HepG2 (cell line): ENCODE data around the gene LSM10. TPM values are rescaled to one million over a fixed set of nuclear protein-coding genes. Genes with fewer than 3 reads are reported as not detected.

ENCODE experiments used
- BORCS8-MEF2B ChIP-seq: sonication (generic); formaldehyde crosslinking; IDR thresholded peaks from 2 replicates; pipeline ENCODE4 v1.8.0; 2022; ENCODE audit warnings: mild to moderate bottlenecking, missing genetic modification reagents
- FOXA3 ChIP-seq: IDR thresholded peaks from 2 replicates; pipeline ENCODE4 v1.6.1; 2016; ENCODE audit warnings: missing genetic modification reagents, missing compliant biosample characterization
- GATA4 ChIP-seq: sonication (generic); IDR thresholded peaks from 2 replicates; pipeline ENCODE4 v1.6.1; 2016; ENCODE audit warnings: antibody characterized with exemption, low read depth, borderline replicate concordance
- KMT2A ChIP-seq: sonication (generic); formaldehyde crosslinking; IDR thresholded peaks from 2 replicates; pipeline ENCODE4 v1.4.0; 2020; ENCODE audit warnings: missing genetic modification reagents
- ONECUT2 ChIP-seq: sonication (generic); formaldehyde crosslinking; IDR thresholded peaks from 2 replicates; pipeline ENCODE4 v1.4.0; 2020; ENCODE audit warnings: missing genetic modification reagents
- ZFAT ChIP-seq: sonication (generic); formaldehyde crosslinking; conservative IDR thresholded peaks from 2 replicates; pipeline ENCODE4 v1.8.1; 2023; ENCODE audit warnings: missing genetic modification reagents, inconsistent platforms
- ZNF644 ChIP-seq: IDR thresholded peaks from 2 replicates; pipeline ENCODE4 v1.6.1; 2016; ENCODE audit warnings: low read depth
- ZSCAN29 ChIP-seq: sonication (generic); formaldehyde crosslinking; conservative IDR thresholded peaks from 2 replicates; pipeline ENCODE4 v1.4.0; 2020; ENCODE audit warnings: mild to moderate bottlenecking, missing genetic modification reagents
- polyA plus RNA-seq, 8 experiments: library from polyadenylated mRNA; depleted of rRNA in 3 of 8; stranded (reverse) in 7 of 8; unstranded in 1 of 8; fragments of >200 nt; fragmentation: Illumina TruSeq in 4 of 8; extraction: Trizol in 4 of 8; gene quantifications; 2 replicates each; pipeline versions ENCODE4 v1.2.1 to v1.2.3, GENCODE V29; 2011 to 2016; ENCODE audit warnings: low read depth in 4 of 8, missing spikeins in 1 of 8, mixed read lengths in 1 of 8; ENCODE audit not compliant: insufficient read depth in 1 of 8
- total RNA-seq, 5 experiments: library from RNA; depleted of rRNA; stranded (reverse); fragments of >200 nt; fragmentation: Illumina TruSeq; extraction: Trizol; gene quantifications; 2 replicates each; pipeline ENCODE4 v1.2.3, GENCODE V29; 2016; ENCODE audit warnings: low read depth in 1 of 5
- TF ChIP-seq, protein P1 (sequence below): sonication (generic); formaldehyde crosslinking; IDR thresholded peaks from 2 replicates; pipeline ENCODE4 v1.5.1; 2020; ENCODE audit warnings: missing genetic modification reagents, mild to moderate bottlenecking, borderline replicate concordance
- TF ChIP-seq, protein P2 (sequence below): sonication (generic); formaldehyde crosslinking; IDR thresholded peaks from 2 replicates; pipeline ENCODE4 v1.5.0; 2020; ENCODE audit warnings: mild to moderate bottlenecking, missing genetic modification reagents, borderline replicate concordance
- TF ChIP-seq, protein P3 (sequence below): sonication (generic); formaldehyde crosslinking; IDR thresholded peaks from 2 replicates; pipeline ENCODE4 v1.4.0; 2020; ENCODE audit warnings: mild to moderate bottlenecking, missing genetic modification reagents
- TF ChIP-seq, protein P4 (sequence below): sonication (generic); formaldehyde crosslinking; IDR thresholded peaks from 2 replicates; pipeline ENCODE4 v1.5.1; 2020; ENCODE audit warnings: mild to moderate bottlenecking, missing genetic modification reagents, moderate library complexity

The LSM10 gene
- total and polyA plus RNA-seq, 2 of the 13 experiments (the other 11 are each of a cell fraction or from before 2014, with no cell fraction given) = 14.0 to 52.0 TPM

DNA sequence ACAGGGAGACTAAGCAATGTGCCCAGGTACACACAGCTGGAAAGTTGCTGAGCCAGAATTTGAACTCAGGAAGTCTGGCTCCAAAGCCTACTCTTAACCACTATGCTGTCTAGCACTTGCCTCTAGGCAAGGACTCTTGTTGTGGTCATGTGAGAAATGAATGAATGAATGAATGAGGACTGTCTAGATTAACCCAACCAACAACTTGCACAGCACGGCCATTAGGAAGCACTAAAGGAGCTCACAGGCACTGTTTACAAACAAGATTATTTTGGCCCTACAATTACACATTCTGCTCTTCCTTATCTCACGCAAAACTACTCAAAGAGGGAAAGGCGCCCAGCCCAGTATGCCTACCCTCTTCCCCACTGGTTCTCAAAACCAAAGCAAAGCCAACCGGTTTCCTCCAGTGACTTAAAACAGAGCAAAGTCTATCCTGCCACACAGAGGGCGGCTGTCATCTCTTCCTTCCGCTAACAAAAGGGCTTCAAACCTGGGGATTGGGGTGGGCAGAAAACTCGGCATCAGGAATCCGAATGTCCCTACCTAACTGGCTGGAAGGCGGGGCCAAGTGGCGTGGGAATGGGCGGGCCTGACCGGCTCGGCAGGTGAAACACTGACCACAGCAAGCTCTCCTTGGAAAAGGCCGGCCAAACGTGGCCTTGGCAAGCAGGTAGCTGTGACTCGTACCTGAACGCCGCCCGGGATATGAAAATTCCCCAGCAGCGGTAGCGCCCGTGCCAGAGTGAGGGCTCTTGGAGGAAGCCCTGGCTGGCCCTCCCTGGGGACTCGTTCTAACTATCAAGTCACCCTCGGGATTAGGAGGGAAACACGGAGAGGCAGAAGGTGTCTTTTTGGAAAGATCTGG, 12.9 kb downstream of the LSM10 start (continued):
- TF ChIP-seq ZFAT (CRISPR knock-in tag) (no peak), ZNF644 (CRISPR knock-in tag) (peak; percentile 63), KMT2A (CRISPR knock-in tag) (peak; percentile 25; the same call in 1 of the 2 replicates), ONECUT2 (CRISPR knock-in tag) (0 out of 2 replicates have a peak, but pooled peaks have one; percentile 15), ZSCAN29 (CRISPR knock-in tag) (peak; percentile 82; the same call in 1 of the 2 replicates), GATA4 (0 out of 2 replicates have a peak, but pooled peaks have one; percentile 13), FOXA3 (CRISPR knock-in tag) (peak; percentile 6; the same call in 1 of the 2 replicates), BORCS8-MEF2B (CRISPR knock-in tag) (no peak)
- TF ChIP-seq, protein P1, sequence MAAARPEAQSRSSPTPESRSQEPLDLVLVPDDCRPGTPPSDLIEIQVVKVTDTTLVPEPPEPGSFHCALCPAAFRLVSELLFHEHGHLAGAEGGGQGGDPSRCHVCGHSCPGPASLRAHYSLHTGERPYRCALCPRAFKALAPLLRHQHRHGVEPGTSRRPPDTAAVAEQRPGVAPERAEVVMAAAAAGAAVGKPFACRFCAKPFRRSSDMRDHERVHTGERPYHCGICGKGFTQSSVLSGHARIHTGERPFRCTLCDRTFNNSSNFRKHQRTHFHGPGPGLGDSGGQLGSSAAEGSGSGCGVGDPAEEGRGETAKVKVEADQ (CRISPR knock-in tag) = 0 out of 2 replicates have a peak, but pooled peaks have one; percentile 61
- TF ChIP-seq, protein P2, sequence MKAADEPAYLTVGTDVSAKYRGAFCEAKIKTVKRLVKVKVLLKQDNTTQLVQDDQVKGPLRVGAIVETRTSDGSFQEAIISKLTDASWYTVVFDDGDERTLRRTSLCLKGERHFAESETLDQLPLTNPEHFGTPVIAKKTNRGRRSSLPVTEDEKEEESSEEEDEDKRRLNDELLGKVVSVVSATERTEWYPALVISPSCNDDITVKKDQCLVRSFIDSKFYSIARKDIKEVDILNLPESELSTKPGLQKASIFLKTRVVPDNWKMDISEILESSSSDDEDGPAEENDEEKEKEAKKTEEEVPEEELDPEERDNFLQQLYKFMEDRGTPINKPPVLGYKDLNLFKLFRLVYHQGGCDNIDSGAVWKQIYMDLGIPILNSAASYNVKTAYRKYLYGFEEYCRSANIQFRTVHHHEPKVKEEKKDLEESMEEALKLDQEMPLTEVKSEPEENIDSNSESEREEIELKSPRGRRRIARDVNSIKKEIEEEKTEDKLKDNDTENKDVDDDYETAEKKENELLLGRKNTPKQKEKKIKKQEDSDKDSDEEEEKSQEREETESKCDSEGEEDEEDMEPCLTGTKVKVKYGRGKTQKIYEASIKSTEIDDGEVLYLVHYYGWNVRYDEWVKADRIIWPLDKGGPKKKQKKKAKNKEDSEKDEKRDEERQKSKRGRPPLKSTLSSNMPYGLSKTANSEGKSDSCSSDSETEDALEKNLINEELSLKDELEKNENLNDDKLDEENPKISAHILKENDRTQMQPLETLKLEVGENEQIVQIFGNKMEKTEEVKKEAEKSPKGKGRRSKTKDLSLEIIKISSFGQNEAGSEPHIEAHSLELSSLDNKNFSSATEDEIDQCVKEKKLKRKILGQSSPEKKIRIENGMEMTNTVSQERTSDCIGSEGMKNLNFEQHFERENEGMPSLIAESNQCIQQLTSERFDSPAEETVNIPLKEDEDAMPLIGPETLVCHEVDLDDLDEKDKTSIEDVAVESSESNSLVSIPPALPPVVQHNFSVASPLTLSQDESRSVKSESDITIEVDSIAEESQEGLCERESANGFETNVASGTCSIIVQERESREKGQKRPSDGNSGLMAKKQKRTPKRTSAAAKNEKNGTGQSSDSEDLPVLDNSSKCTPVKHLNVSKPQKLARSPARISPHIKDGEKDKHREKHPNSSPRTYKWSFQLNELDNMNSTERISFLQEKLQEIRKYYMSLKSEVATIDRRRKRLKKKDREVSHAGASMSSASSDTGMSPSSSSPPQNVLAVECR = peak; percentile 70
- TF ChIP-seq, protein P3, sequence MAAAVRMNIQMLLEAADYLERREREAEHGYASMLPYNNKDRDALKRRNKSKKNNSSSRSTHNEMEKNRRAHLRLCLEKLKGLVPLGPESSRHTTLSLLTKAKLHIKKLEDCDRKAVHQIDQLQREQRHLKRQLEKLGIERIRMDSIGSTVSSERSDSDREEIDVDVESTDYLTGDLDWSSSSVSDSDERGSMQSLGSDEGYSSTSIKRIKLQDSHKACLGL (CRISPR knock-in tag) = peak; percentile 74; the same call in 1 of the 2 replicates
- TF ChIP-seq, protein P4, sequence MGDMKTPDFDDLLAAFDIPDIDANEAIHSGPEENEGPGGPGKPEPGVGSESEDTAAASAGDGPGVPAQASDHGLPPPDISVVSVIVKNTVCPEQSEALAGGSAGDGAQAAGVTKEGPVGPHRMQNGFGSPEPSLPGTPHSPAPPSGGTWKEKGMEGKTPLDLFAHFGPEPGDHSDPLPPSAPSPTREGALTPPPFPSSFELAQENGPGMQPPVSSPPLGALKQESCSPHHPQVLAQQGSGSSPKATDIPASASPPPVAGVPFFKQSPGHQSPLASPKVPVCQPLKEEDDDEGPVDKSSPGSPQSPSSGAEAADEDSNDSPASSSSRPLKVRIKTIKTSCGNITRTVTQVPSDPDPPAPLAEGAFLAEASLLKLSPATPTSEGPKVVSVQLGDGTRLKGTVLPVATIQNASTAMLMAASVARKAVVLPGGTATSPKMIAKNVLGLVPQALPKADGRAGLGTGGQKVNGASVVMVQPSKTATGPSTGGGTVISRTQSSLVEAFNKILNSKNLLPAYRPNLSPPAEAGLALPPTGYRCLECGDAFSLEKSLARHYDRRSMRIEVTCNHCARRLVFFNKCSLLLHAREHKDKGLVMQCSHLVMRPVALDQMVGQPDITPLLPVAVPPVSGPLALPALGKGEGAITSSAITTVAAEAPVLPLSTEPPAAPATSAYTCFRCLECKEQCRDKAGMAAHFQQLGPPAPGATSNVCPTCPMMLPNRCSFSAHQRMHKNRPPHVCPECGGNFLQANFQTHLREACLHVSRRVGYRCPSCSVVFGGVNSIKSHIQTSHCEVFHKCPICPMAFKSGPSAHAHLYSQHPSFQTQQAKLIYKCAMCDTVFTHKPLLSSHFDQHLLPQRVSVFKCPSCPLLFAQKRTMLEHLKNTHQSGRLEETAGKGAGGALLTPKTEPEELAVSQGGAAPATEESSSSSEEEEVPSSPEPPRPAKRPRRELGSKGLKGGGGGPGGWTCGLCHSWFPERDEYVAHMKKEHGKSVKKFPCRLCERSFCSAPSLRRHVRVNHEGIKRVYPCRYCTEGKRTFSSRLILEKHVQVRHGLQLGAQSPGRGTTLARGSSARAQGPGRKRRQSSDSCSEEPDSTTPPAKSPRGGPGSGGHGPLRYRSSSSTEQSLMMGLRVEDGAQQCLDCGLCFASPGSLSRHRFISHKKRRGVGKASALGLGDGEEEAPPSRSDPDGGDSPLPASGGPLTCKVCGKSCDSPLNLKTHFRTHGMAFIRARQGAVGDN (CRISPR knock-in tag) = peak; percentile 71
